ENCODE data around the gene GLRX.
"Not testable (repeated sequence)": the region's sequence is repeated elsewhere in the genome, so short reads cannot be mapped to it uniquely, and the experiment has no call there.

GLRX gene

DNA sequence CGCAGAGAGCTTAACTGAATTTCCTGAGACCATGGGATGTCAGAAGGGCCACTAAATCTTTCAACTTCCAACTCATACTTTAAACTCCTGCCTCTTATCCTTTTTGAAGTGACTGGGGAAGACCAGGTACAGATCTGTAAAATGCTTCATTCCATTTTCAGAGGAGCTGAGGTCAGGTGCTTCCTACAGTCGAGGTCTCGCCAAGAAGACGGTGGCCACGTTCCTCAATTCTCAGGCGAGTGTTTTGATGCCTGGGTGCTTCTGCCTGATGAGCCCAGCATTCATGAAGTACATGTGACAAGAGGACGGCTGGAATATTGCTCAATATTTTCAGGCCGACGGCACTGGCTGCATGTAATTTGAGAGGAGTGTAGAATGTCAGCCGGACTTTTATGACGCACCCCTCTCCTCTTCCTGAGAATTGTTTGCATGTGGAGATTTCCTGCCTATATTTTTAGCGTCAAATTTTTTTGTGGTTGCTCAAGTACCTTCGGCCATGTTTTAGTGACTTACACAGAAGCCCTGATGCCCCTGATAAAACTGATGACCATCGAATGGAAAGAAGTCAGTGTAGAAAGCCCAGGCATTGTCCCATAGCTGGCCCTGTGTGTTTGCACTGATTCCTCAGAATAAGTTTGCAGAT lies 38.8 kb upstream of the GLRX start:
- Histone ChIP-seq H3K27me3 (ENCODE audit: control insufficient read depth, insufficient read depth, low read length) (no peaks in the 10 kb centered on the region), H3K36me3 (ENCODE audit: control insufficient read depth, insufficient read depth, low read length) (no peaks in the 10 kb centered on the region), H3K4me3 (ENCODE audit: low read length) (no peak overlapping the region), H3K27ac (ENCODE audit: low read depth, low read length) (no peak overlapping the region), H3K9ac (ENCODE audit: low read length) (no peak overlapping the region), H3K4me1 (ENCODE audit: control insufficient read depth, insufficient read depth, low read length) (peaks cover 4% of the 10 kb centered on the region)

DNA sequence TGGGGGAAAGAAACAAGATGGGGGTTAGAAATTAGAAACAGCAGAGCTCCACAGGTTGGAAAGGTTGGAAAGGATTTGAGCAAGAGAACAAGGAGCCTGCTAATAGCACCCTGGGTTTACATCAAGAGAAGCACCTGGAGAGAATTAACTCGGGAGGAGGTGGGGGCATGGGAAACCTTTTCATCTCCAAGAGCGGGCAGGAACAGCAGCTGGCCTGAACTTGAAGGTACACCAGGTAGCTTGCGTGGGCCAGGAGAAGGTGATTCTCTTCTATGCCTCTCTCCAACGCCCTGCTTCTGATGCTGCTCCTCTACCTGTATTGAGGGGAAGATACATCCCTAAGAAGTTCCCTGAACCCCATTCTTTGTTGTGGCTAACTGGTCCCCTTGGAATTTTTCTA lies 37.1 kb upstream of the GLRX start:
- Histone ChIP-seq H3K27me3 (ENCODE audit: control insufficient read depth, insufficient read depth, low read length) (no peaks in the 10 kb centered on the region), H3K27ac (ENCODE audit: low read depth, low read length) (no peak overlapping the region), H3K4me3 (ENCODE audit: low read length) (no peak overlapping the region), H3K4me1 (ENCODE audit: control insufficient read depth, insufficient read depth, low read length) (peaks cover 4% of the 10 kb centered on the region), H3K36me3 (ENCODE audit: control insufficient read depth, insufficient read depth, low read length) (no peaks in the 10 kb centered on the region), H3K9ac (ENCODE audit: low read length) (no peak overlapping the region)

DNA sequence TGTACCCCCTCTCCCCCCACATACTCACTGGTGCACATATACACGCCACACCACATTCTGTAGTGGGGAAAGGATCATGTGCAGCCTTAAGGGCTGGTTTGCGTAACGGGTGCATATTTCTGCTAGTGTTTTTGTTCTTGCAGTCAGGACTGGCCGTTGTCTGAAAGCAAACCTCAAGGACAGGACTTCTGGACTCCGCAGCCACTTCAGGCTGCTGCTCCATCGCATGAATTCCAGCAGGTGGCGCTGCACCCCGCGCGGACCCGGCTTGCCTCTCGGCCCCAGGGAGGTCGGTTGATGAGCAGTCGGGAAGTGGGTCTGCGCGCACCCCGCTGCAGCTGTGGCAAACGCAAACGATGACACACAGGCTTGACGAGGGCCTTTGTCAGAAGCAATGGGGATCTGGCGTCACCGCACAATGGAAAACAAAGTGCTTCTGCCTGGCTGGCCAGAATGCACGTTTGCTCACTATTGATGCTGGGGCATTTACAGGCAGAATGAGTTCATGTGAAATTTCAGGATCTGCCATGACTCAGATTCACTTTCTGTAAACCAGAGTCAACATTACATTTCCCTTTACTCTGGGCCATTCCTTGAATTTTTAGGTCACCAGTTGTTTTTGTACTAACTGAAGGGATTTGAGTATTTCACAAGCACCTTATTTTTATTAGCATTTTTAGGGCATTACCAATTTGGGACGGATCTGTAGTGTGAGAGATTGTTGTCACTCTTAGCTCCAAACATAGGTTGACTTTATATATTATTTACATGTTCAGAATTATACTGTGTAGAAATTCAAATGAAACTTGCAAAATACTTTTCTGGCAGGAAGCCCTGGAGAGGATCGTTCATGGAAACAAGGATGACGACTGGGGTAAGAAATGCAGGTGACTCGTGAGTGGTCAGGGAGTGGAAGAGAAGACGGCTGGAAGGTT lies 36.4 kb upstream of the GLRX start:
- Histone ChIP-seq H3K27me3 (ENCODE audit: control insufficient read depth, insufficient read depth, low read length) (no peaks in the 10 kb centered on the region), H3K4me1 (ENCODE audit: control insufficient read depth, insufficient read depth, low read length) (peaks cover 4% of the 10 kb centered on the region), H3K27ac (ENCODE audit: low read depth, low read length) (peak overlapping the region; percentile 41), H3K9ac (ENCODE audit: low read length) (no peak overlapping the region), H3K36me3 (ENCODE audit: control insufficient read depth, insufficient read depth, low read length) (no peaks in the 10 kb centered on the region), H3K4me3 (ENCODE audit: low read length) (peak overlapping the region; percentile 62)

GRCh38 chr5:95858023-95858461 lies 35.5 kb upstream of the GLRX start:
- H3K4me3 ChIP-seq (ENCODE audit: low read length): no peak overlapping the region
- H3K27me3 ChIP-seq (ENCODE audit: control insufficient read depth, insufficient read depth, low read length): no peaks in the 10 kb centered on the region
- no peaks in the 10 kb centered on the region for H3K36me3 ChIP-seq (ENCODE audit: control insufficient read depth, insufficient read depth, low read length)
- H3K4me1 ChIP-seq (ENCODE audit: control insufficient read depth, insufficient read depth, low read length): peaks cover 4% of the 10 kb centered on the region
- no peak overlapping the region for H3K9ac ChIP-seq (ENCODE audit: low read length)
- peak overlapping the region; percentile 70 for H3K27ac ChIP-seq (ENCODE audit: low read depth, low read length)

DNA sequence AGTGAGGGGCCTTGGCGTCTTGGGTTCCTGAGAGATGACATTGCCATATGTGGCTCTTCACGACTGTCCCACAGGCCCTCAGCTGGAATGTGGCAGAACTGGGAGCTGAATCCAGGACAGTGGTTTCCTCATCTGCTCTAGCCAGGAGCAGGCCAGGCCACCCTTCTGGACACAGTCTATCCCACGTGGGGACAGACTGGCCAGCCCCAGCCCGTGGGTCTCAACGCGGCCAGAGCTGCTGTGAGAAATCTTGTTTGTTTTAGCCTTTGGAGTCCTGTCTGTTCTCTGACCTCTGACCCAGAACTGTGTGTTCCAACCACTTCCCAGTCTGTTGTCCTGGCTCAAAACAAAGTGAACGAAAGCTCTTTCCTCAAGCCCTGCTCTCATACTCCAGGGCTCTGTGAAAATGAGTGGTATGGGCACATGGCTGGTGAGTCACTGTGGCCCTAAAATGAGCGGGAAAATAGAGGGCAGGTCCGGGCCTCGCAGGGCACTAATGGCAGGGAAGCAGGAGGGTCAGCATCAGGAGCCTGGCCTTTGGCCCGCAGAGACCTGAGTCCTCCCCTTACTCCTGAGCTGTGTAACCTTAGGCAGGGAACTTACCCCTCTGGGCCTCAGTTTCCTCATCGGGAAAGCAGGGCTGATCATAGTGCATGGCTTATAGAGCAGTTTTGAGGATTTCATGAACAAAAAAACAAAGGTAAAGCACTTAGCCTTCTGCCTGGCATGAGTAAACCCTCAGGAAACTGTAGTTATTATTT lies 34.8 kb upstream of the GLRX start:
- Histone ChIP-seq H3K36me3 (ENCODE audit: control insufficient read depth, insufficient read depth, low read length) (no peaks in the 10 kb centered on the region), H3K27me3 (ENCODE audit: control insufficient read depth, insufficient read depth, low read length) (no peaks in the 10 kb centered on the region), H3K27ac (ENCODE audit: low read depth, low read length) (peak overlapping the region; percentile 70), H3K4me1 (ENCODE audit: control insufficient read depth, insufficient read depth, low read length) (peaks cover 4% of the 10 kb centered on the region), H3K4me3 (ENCODE audit: low read length) (no peak overlapping the region), H3K9ac (ENCODE audit: low read length) (no peak overlapping the region)

GRCh38 chr5:95856501-95856981 lies 34.0 kb upstream of the GLRX start:
- no peak overlapping the region for H3K9ac ChIP-seq (ENCODE audit: low read length)
- H3K4me3 ChIP-seq (ENCODE audit: low read length): no peak overlapping the region

GRCh38 chr5:95853490-95853889 lies 31.0 kb upstream of the GLRX start:
- Histone ChIP-seq H3K4me3 (ENCODE audit: low read length) (no peak overlapping the region), H3K9ac (ENCODE audit: low read length) (no peak overlapping the region), H3K4me1 (ENCODE audit: control insufficient read depth, insufficient read depth, low read length) (peaks cover 4% of the 10 kb centered on the region), H3K27me3 (ENCODE audit: control insufficient read depth, insufficient read depth, low read length) (no peaks in the 10 kb centered on the region), H3K27ac (ENCODE audit: low read depth, low read length) (no peak overlapping the region), H3K36me3 (ENCODE audit: control insufficient read depth, insufficient read depth, low read length) (no peaks in the 10 kb centered on the region)

More at GRCh38 chr5:95856501-95856981, 34.0 kb upstream of the GLRX start:
- peaks cover 4% of the 10 kb centered on the region for H3K4me1 ChIP-seq (ENCODE audit: control insufficient read depth, insufficient read depth, low read length)
- H3K27ac ChIP-seq (ENCODE audit: low read depth, low read length): no peak overlapping the region
- no peaks in the 10 kb centered on the region for H3K27me3 ChIP-seq (ENCODE audit: control insufficient read depth, insufficient read depth, low read length)
- H3K36me3 ChIP-seq (ENCODE audit: control insufficient read depth, insufficient read depth, low read length): no peaks in the 10 kb centered on the region

- Histone ChIP-seq H3K9ac (ENCODE audit: low read length) (no peak overlapping the region), H3K27me3 (ENCODE audit: control insufficient read depth, insufficient read depth, low read length) (no peaks in the 10 kb centered on the region), H3K27ac (ENCODE audit: low read depth, low read length) (no peak overlapping the region), H3K4me3 (ENCODE audit: low read length) (no peak overlapping the region), H3K4me1 (ENCODE audit: control insufficient read depth, insufficient read depth, low read length) (no peaks in the 10 kb centered on the region), H3K36me3 (ENCODE audit: control insufficient read depth, insufficient read depth, low read length) (no peaks in the 10 kb centered on the region)
Observed at GRCh38 chr5:95852567-95852966, 30.0 kb upstream of the GLRX start.

GRCh38 chr5:95851141-95851540 lies 28.6 kb upstream of the GLRX start:
- not testable (repeated sequence) for H3K4me1 ChIP-seq (ENCODE audit: control insufficient read depth, insufficient read depth, low read length); H3K9ac ChIP-seq (ENCODE audit: low read length); H3K36me3 ChIP-seq (ENCODE audit: control insufficient read depth, insufficient read depth, low read length); H3K27ac ChIP-seq (ENCODE audit: low read depth, low read length); H3K27me3 ChIP-seq (ENCODE audit: control insufficient read depth, insufficient read depth, low read length); H3K4me3 ChIP-seq (ENCODE audit: low read length)

DNA sequence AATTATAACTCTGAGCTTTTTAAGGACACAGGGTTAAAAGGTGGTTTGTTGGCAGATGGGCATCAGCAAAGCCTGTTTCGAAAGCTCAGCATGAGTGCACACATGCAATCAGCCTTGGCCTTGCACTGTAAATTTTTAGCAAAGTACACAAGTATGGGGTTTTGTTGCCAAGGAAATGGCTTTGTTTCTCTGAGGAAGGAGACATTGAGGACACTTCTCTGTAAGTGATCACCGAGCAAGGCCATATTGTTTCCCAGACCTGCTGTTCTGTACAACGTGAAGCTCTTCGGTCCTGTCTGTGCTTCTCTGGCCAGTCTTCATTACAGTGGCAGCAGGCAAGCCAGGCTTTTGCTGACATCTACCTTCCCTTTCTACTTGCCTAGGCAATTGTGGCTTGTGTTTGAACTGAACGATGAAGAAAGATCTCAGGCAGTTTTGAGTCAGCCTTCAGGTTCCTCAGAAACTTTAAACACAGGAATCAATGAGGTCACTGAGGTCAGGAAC lies 27.9 kb upstream of the GLRX start:
- no peaks in the 10 kb centered on the region for H3K27me3 ChIP-seq (ENCODE audit: control insufficient read depth, insufficient read depth, low read length)
- H3K4me3 ChIP-seq (ENCODE audit: low read length): no peak overlapping the region
- no peaks in the 10 kb centered on the region for H3K4me1 ChIP-seq (ENCODE audit: control insufficient read depth, insufficient read depth, low read length)
- H3K36me3 ChIP-seq (ENCODE audit: control insufficient read depth, insufficient read depth, low read length): no peaks in the 10 kb centered on the region
- no peak overlapping the region for H3K9ac ChIP-seq (ENCODE audit: low read length)
- H3K27ac ChIP-seq (ENCODE audit: low read depth, low read length): no peak overlapping the region

DNA sequence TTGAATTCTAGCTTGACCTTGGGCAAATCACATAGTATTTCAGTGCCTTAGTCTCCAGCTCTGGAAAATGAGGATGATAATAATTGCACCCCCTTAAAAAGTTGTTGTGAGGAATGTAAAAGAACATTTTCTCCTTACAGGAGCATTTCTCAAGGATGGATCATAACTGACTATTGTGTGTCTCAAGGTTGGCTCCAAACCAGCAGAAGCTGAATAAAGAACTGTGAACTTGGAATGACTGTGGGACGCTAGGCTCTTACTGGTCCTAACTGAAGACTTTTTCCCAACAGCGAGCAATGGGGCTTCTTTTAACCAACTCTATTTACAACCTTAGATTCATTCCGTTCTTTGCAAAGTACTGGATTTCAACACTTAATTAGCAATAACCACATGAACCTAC lies 26.2 kb upstream of the GLRX start:
- Histone ChIP-seq H3K9ac (ENCODE audit: low read length) (no peak overlapping the region), H3K4me3 (ENCODE audit: low read length) (no peak overlapping the region), H3K4me1 (ENCODE audit: control insufficient read depth, insufficient read depth, low read length) (no peaks in the 10 kb centered on the region), H3K27ac (ENCODE audit: low read depth, low read length) (no peak overlapping the region), H3K27me3 (ENCODE audit: control insufficient read depth, insufficient read depth, low read length) (no peaks in the 10 kb centered on the region), H3K36me3 (ENCODE audit: control insufficient read depth, insufficient read depth, low read length) (no peaks in the 10 kb centered on the region)

- H3K36me3 ChIP-seq (ENCODE audit: control insufficient read depth, insufficient read depth, low read length): no peaks in the 10 kb centered on the region
- H3K4me1 ChIP-seq (ENCODE audit: control insufficient read depth, insufficient read depth, low read length): no peaks in the 10 kb centered on the region
- H3K9ac ChIP-seq (ENCODE audit: low read length): no peak overlapping the region
- H3K27me3 ChIP-seq (ENCODE audit: control insufficient read depth, insufficient read depth, low read length): no peaks in the 10 kb centered on the region
- no peak overlapping the region for H3K27ac ChIP-seq (ENCODE audit: low read depth, low read length)
- H3K4me3 ChIP-seq (ENCODE audit: low read length): no peak overlapping the region
Observed at GRCh38 chr5:95847261-95847592, 24.7 kb upstream of the GLRX start.

All from rectal smooth muscle tissue (tissue), 1 donor.